ENCODE measurements around the gene FAAH.

DNA sequence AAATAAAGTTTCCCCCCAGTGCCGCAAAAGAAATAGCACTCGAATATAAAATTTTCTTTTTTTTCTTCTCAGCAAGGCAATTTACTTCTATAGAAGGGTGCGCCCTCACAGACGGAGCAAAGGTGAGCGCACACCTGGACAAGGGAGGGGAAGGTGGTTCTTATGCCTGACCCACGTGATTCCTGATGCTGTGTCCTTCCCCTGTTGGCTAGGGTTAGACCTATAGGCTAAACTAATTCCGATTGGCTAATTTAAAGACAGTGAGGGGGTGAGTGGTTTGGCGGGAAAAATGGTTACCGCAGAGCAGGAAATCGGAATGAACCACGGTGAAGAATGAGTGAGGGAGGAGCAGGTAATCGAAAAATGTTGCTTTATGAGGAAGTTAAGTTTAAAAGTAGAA is 607 bp upstream of the FAAH start:
- TF ChIP-seq, protein P1, sequence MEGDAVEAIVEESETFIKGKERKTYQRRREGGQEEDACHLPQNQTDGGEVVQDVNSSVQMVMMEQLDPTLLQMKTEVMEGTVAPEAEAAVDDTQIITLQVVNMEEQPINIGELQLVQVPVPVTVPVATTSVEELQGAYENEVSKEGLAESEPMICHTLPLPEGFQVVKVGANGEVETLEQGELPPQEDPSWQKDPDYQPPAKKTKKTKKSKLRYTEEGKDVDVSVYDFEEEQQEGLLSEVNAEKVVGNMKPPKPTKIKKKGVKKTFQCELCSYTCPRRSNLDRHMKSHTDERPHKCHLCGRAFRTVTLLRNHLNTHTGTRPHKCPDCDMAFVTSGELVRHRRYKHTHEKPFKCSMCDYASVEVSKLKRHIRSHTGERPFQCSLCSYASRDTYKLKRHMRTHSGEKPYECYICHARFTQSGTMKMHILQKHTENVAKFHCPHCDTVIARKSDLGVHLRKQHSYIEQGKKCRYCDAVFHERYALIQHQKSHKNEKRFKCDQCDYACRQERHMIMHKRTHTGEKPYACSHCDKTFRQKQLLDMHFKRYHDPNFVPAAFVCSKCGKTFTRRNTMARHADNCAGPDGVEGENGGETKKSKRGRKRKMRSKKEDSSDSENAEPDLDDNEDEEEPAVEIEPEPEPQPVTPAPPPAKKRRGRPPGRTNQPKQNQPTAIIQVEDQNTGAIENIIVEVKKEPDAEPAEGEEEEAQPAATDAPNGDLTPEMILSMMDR (IDR thresholded peaks at IDR 0.05), result no peak
- TF ChIP-seq EZH2phosphoT487 (IDR thresholded peaks at IDR 0.05), result no peak
- no peak for TF ChIP-seq EZH2 (IDR thresholded peaks at IDR 0.05)

Data from neural progenitor cell (in vitro differentiated cells).